K562 (cell line): ENCODE data around the gene CADPS2. TPM values are rescaled to one million over a fixed set of nuclear protein-coding genes. Genes with fewer than 3 reads are reported as not detected.

Experiments
- ATAC-seq: fragments of 200-7000 bp; cut with Tn5 transposase; 3 replicates; pipeline ENCODE4 v1.9.1; 2020; ENCODE audit warnings: moderate library complexity
- BruUV-seq: library from RNA; stranded (reverse); fragments of 400-500 nt; replicated peaks from 2 replicates; lab custom pipeline; 2021; lab: Mats Ljungman, UMichigan
- CTCF ChIA-PET: fragments of 300-600 bp; formaldehyde crosslinking; extraction: SDS; loops from one replicate; lab custom pipeline; 2021; ENCODE audit warnings: low intra/inter-chr PET ratio; lab: Yijun Ruan, JAX
- POLR2A ChIA-PET: fragments of 300-600, 350-650 bp; sonication (Branson Sonifier 250); formaldehyde crosslinking; extraction: SDS; loops from one replicate; lab custom pipeline; 2021; ENCODE audit warnings: antibody characterized with exemption, inconsistent platforms; lab: Yijun Ruan, JAX
- DNase-seq, 4 experiments: peaks; one replicate each; pipeline versions ENCODE4 v3.0.0 to v3.0.0-alpha.2; 2011 to 2018; ENCODE audit warnings: low spot score in 3 of 4, mixed read lengths in 3 of 4; ENCODE audit errors: extremely low read depth in 1 of 4
- FAIRE-seq: peaks from 2 replicates; lab custom pipeline; 2011; peaks lifted over from hg19 to GRCh38; lab: Jason Lieb, UNC
- H2AFZ ChIP-seq: 2 replicates; pipeline ENCODE4 v1.6.0; 2011; ENCODE audit warnings: low read depth, low read length, control low read depth, inconsistent platforms
- H3K27ac ChIP-seq: fragments of 200-600 bp; 3 replicates; pipeline ENCODE4 v1.8.0; 2011; ENCODE audit warnings: low read depth, mild to moderate bottlenecking, control low read depth, inconsistent platforms, low read length, moderate library complexity, mixed read lengths; ENCODE audit errors: extremely low read depth
- H3K27me3 ChIP-seq, 2 experiments: fragments of 300-600 bp in 1 of 2; 2 replicates in 1 of 2; 3 replicates in 1 of 2; pipeline versions ENCODE4 v1.6.0 to v1.8.0; 2011; ENCODE audit warnings: inconsistent platforms in 2 of 2, low read length in 2 of 2, mild to moderate bottlenecking in 1 of 2, mixed read lengths in 1 of 2, moderate library complexity in 1 of 2; ENCODE audit not compliant: control insufficient read depth in 2 of 2, insufficient read depth in 2 of 2
- H3K36me3 ChIP-seq: fragments of 300-600 bp; 3 replicates; pipeline ENCODE4 v1.8.0; 2011; ENCODE audit warnings: mild to moderate bottlenecking, low read length, inconsistent platforms; ENCODE audit not compliant: control insufficient read depth, insufficient read depth
- H3K4me1 ChIP-seq, 2 experiments: fragments of 200-600 bp in 1 of 2; replicated peaks in 1 of 2; 2 replicates in 1 of 2; 3 replicates in 1 of 2; pipeline versions ENCODE4 v1.5.1 to v1.8.0; 2011; ENCODE audit warnings: inconsistent platforms in 2 of 2, low read length in 2 of 2, mild to moderate bottlenecking in 1 of 2, mixed read lengths in 1 of 2, moderate library complexity in 1 of 2; ENCODE audit not compliant: control insufficient read depth in 2 of 2, insufficient read depth in 2 of 2
- H3K4me2 ChIP-seq: 2 replicates; pipeline ENCODE4 v1.6.1; 2011; ENCODE audit warnings: low read length, control low read depth, inconsistent platforms, mixed read lengths; ENCODE audit not compliant: insufficient read depth
- H3K4me3 ChIP-seq: fragments of 200-600 bp; sonication (generic), shearing (Covaris generic); 2 replicates; pipeline ENCODE4 v1.5.1; 2016; ENCODE audit warnings: control low read depth, inconsistent platforms
- H3K79me2 ChIP-seq: fragments of 200-600 bp; 3 replicates; pipeline ENCODE4 v1.8.0; 2011; ENCODE audit warnings: low read length, inconsistent platforms; ENCODE audit not compliant: control insufficient read depth, insufficient read depth
- H3K9ac ChIP-seq, 2 experiments: 2 replicates each; pipeline versions ENCODE4 v1.6.0 to v1.6.1; 2011; ENCODE audit warnings: low read depth in 2 of 2, low read length in 2 of 2, control low read depth in 1 of 2, inconsistent platforms in 1 of 2, mild to moderate bottlenecking in 1 of 2, mixed read lengths in 1 of 2; ENCODE audit not compliant: insufficient read depth in 1 of 2
- H3K9me1 ChIP-seq: one replicate; pipeline ENCODE4 v1.6.0; 2011; ENCODE audit warnings: inconsistent platforms, mild to moderate bottlenecking, low read length, moderate library complexity; ENCODE audit not compliant: control insufficient read depth, insufficient read depth
- H3K9me3 ChIP-seq: replicated peaks from 2 replicates; pipeline ENCODE4 v1.5.1; 2011; ENCODE audit warnings: low read depth, low read length, inconsistent platforms; ENCODE audit not compliant: control insufficient read depth, insufficient read depth
- H4K20me1 ChIP-seq: replicated peaks from 2 replicates; pipeline ENCODE4 v1.6.1; 2011; ENCODE audit warnings: low read length, inconsistent platforms, mixed read lengths; ENCODE audit not compliant: control insufficient read depth, insufficient read depth
- BRF2 ChIP-seq: IDR thresholded peaks from 3 replicates; pipeline ENCODE4 v1.6.1; 2011; ENCODE audit warnings: borderline replicate concordance, mild to moderate bottlenecking; ENCODE audit not compliant: insufficient read length, insufficient read depth
- CC2D1A ChIP-seq: fragments of 450-650 bp; IDR thresholded peaks from 2 replicates; pipeline ENCODE4 v1.6.1; 2017; ENCODE audit warnings: mild to moderate bottlenecking
- MYNN ChIP-seq, 2 experiments: sonication (generic); formaldehyde crosslinking in 1 of 2; IDR thresholded peaks; 2 replicates each; pipeline versions ENCODE4 v1.5.0 to v1.6.1; 2016 to 2020; ENCODE audit warnings: antibody characterized with exemption in 1 of 2, missing genetic modification reagents in 1 of 2
- STAT5A ChIP-seq: IDR thresholded peaks from 2 replicates; pipeline ENCODE4 v1.6.1; 2012; ENCODE audit warnings: low read length, inconsistent platforms, borderline replicate concordance
- TEAD2 ChIP-seq: fragments of 450-650 bp; IDR thresholded peaks from 2 replicates; pipeline ENCODE4 v1.6.1; 2016; ENCODE audit warnings: missing genetic modification characterization, control low read depth, missing compliant biosample characterization
- ZNF217 ChIP-seq: sonication (generic); formaldehyde crosslinking; IDR thresholded peaks from 2 replicates; pipeline ENCODE4 v1.8.0; 2022; ENCODE audit warnings: mild to moderate bottlenecking, missing genetic modification reagents
- ZNF263 ChIP-seq: sonication (generic); formaldehyde crosslinking; IDR thresholded peaks from 2 replicates; pipeline ENCODE4 v1.8.0; 2022; ENCODE audit warnings: mild to moderate bottlenecking, missing genetic modification reagents, borderline replicate concordance
- ZNF609 ChIP-seq: sonication (generic); formaldehyde crosslinking; IDR thresholded peaks from 2 replicates; pipeline ENCODE4 v1.8.1; 2023; ENCODE audit warnings: missing genetic modification reagents, mild to moderate bottlenecking, borderline replicate concordance
- in situ Hi-C: fragments of 300-500 bp; cut with MboI; formaldehyde crosslinking; loops from 4 replicates; pipeline ENCODE4 v1.15.0; 2018; ENCODE audit warnings: inconsistent platforms, mixed read lengths
- intact Hi-C: fragments of 100-400 bp; cut with micrococcal nuclease; formaldehyde crosslinking; loops from 2 replicates; pipeline ENCODE4 v1.14.2; 2022
- polyA plus RNA-seq, 8 experiments: library from polyadenylated mRNA; depleted of rRNA in 4 of 8; stranded (reverse) in 5 of 8; unstranded in 3 of 8; fragments of >200 nt; fragmentation: Nextera tagmentation in 2 of 8; fragmentation: Illumina TruSeq in 1 of 8; extraction: Ambion mirVana in 2 of 8; extraction: Trizol in 1 of 8; gene quantifications; 2 replicates each; pipeline versions ENCODE4 v1.2.1 to v1.2.3, GENCODE V29; 2011 to 2014; ENCODE audit warnings: inconsistent platforms in 1 of 8, missing spikeins in 1 of 8
- total RNA-seq, 7 experiments: library from RNA; depleted of rRNA in 6 of 7; stranded (reverse); fragments of >200 nt in 6 of 7; fragmentation: Illumina TruSeq in 2 of 7; extraction: Trizol in 2 of 7; gene quantifications; 2 replicates each; pipeline versions ENCODE4 v1.2.1 to v1.2.3, GENCODE V29; 2011 to 2021; ENCODE audit warnings: low replicate concordance in 1 of 7
- TF ChIP-seq, protein P1 (sequence below): fragments of 450-650 bp; IDR thresholded peaks from 2 replicates; pipeline ENCODE4 v1.6.1; 2016; ENCODE audit warnings: low read depth

The CADPS2 gene
- total and polyA plus RNA-seq, 9 of the 15 experiments (the other 6 are each of a cell fraction or from before 2014, with no cell fraction given) = 0.03 to 0.14 (median 0.04) TPM; not detected in 1

- BruUV-seq = no TSS peak
- peaks cover 15 to 20% of the 10 kb centered on the region in 2 experiments for H3K27me3 ChIP-seq
- peaks cover 0 to 15% of the 10 kb centered on the region in 2 experiments; a peak in 2 of 5 replicates for H3K4me1 ChIP-seq
- DNase-seq (no peak), FAIRE-seq (no peak), ATAC-seq (no peak)
- H3K9me1 ChIP-seq = no peaks in the 10 kb centered on the region
- H3K9ac ChIP-seq = no peak overlapping the region
- intact Hi-C loops (no loop called here), in situ Hi-C loops (no loop called here)
- H3K36me3 ChIP-seq = no peaks in the 10 kb centered on the region
- no peak overlapping the region for H3K27ac ChIP-seq
- ChIA-PET POLR2A (no interaction called here), CTCF (no interaction called here)
- no peak overlapping the region for H3K4me2 ChIP-seq
- no peak overlapping the region for H2AFZ ChIP-seq
- H3K9me3 ChIP-seq = no peaks in the 10 kb centered on the region
- no peak overlapping the region for H3K4me3 ChIP-seq
- no peaks in the 10 kb centered on the region for H4K20me1 ChIP-seq
- no peaks in the 10 kb centered on the region for H3K79me2 ChIP-seq
- TF ChIP-seq BRF2 (no peak), MYNN (IDR thresholded peaks at IDR 0.05) (no peak), MYNN (CRISPR knock-in tag; IDR thresholded peaks at IDR 0.05) (no peak), CC2D1A (no peak), ZNF263 (no peak), TEAD2 (tag) (no peak), STAT5A (no peak), ZNF609 (CRISPR knock-in tag) (no peak), ZNF217 (CRISPR knock-in tag) (no peak)
- TF ChIP-seq, protein P1, sequence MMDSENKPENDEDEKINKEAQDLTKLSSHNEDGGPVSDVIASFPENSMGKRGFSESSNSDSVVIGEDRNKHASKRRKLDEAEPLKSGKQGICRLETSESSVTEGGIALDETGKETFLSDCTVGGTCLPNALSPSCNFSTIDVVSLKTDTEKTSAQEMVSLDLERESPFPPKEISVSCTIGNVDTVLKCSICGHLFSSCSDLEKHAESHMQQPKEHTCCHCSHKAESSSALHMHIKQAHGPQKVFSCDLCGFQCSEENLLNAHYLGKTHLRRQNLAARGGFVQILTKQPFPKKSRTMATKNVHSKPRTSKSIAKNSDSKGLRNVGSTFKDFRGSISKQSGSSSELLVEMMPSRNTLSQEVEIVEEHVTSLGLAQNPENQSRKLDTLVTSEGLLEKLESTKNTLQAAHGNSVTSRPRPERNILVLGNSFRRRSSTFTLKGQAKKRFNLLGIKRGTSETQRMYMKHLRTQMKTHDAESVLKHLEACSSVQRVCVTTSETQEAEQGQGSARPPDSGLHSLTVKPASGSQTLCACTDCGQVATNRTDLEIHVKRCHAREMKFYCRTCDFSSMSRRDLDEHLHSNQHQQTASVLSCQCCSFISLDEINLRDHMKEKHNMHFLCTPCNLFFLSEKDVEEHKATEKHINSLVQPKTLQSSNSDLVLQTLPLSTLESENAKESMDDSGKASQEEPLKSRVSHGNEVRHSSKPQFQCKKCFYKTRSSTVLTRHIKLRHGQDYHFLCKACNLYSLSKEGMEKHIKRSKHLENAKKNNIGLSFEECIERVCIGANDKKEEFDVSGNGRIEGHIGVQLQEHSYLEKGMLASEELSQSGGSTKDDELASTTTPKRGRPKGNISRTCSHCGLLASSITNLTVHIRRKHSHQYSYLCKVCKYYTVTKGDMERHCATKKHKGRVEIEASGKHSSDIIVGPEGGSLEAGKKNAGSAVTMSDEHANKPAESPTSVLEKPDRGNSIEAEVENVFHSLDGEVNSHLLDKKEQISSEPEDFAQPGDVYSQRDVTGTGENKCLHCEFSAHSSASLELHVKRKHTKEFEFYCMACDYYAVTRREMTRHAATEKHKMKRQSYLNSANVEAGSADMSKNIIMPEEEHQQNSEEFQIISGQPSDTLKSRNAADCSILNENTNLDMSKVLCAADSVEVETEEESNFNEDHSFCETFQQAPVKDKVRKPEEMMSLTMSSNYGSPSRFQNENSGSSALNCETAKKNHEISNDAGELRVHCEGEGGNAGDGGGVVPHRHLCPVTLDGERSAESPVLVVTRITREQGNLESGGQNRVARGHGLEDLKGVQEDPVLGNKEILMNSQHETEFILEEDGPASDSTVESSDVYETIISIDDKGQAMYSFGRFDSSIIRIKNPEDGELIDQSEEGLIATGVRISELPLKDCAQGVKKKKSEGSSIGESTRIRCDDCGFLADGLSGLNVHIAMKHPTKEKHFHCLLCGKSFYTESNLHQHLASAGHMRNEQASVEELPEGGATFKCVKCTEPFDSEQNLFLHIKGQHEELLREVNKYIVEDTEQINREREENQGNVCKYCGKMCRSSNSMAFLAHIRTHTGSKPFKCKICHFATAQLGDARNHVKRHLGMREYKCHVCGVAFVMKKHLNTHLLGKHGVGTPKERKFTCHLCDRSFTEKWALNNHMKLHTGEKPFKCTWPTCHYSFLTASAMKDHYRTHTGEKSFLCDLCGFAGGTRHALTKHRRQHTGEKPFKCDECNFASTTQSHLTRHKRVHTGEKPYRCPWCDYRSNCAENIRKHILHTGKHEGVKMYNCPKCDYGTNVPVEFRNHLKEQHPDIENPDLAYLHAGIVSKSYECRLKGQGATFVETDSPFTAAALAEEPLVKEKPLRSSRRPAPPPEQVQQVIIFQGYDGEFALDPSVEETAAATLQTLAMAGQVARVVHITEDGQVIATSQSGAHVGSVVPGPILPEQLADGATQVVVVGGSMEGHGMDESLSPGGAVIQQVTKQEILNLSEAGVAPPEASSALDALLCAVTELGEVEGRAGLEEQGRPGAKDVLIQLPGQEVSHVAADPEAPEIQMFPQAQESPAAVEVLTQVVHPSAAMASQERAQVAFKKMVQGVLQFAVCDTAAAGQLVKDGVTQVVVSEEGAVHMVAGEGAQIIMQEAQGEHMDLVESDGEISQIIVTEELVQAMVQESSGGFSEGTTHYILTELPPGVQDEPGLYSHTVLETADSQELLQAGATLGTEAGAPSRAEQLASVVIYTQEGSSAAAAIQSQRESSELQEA = no peak
These were observed 1.6 kb upstream of the CADPS2 start for GRCh38 chr7:122887848-122888247.
